CD4-positive, alpha-beta T cell treated with Interleukin-10 for 1 hour (primary cell): ENCODE measurements around the gene NOX5.
A peak's percentile ranks its signal among the peaks of the same experiment; 100 is the strongest.

Experiments used
- DNase-seq: peaks from one replicate; pipeline ENCODE4 v3.0.0-alpha.2; 2020

NOX5 gene

DNA sequence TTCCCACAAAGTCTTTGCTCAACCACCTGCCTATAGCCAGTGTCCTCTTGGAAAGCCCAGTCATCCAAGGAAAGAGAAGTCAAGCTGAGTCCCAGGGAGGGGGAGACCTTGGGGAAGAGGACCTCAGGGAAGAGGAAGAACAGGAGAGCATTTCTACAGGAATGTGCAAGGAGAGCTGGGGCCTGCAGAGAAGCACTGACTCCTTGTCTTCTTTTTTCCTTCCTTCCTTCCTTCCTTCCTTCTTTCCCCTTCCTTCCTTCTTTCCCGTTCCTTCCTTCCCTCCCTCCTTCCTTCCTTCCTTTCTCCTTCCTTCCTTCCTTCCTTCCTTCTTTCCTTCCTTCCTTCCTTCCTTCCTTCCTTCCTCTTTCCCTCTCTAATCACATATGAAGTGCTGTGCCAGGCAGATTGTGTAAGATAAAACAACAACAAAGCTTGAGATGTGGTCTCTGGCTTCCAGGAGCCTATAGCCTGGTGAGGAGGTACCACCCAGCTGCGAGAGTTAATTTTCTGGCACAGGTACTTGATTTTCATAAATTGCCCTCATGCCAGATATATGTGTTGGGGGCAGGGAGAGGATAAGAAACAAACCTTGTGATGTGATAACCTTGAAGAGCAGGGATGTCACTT lies 70.0 kb downstream of the NOX5 start:
- DNase-seq = no peak

DNA sequence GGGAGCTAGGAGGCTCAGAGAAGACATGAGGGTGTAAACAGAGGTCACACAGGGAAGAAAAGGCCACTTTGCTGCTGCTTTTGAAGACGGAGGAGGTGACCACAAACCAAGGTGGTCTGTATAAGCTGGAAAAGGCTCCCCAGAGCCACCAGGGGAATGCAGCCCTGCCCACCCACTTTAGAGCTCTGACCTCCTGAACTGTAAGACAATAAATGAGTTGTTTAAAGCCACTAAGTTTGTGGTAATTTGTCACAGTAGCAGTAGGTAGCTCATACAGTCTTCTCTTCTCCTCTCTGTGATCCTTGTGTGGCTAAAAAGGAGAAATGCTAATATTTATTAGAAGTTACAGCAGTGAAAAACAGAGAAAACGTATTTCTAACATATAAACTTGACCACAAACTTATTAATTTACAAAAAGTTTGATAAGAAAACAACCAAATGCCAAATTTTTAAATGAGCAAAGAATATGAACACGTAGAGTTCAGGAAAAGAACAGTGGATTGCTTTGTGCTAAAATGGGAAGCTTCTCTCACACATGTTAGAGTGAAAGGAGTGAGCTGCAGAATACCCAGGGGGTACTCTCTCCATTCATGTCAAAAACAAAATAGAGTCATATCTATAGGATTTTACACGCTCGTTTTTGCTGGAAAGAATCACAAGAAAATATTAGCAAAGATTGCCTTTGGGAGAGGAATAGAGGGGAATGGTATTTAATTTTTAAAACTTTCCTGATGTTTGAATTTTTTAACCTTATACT lies 71.0 kb downstream of the NOX5 start:
- DNase-seq = no peak

DNA sequence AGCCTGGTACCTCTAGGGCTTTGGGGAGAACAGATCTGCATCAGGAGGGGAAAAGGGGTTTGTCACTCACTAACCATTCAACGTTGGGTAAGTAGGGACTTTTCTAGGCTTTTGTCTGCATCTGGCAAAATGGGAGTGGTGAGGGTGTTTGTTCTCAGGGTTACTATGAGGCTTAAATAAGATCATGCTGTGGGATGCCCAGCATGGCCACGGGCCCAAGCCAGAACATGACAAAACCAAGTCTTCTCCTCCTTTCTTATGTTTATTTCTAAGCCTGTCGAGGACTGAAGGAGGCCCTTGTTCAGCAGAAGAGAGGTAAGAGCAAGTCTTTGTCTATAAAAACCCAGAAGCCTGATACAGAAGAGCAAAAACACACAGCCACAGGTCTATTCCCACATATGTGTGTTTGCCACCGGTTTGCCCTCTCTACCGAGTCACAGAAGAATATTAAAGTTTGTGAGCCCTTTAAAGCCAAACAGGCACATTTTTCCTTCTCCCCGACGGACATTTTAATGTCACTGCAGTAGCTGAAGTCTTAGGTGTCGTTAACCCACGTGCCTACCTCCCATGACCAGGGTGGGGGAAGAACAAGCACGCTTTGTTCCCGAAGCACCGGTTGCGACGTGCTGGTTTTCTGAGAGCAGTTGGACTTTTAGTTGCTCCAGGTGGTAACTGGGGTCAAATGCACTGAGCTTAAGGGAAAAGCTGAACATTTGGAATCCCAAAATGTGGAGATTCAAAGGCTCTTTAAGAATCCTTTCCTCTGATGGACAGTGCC lies 72.1 kb downstream of the NOX5 start:
- DNase-seq = no peak

- DNase-seq = no peak
Measured at GRCh38 chr15:69087366-69087976, 73.0 kb downstream of the NOX5 start.

DNA sequence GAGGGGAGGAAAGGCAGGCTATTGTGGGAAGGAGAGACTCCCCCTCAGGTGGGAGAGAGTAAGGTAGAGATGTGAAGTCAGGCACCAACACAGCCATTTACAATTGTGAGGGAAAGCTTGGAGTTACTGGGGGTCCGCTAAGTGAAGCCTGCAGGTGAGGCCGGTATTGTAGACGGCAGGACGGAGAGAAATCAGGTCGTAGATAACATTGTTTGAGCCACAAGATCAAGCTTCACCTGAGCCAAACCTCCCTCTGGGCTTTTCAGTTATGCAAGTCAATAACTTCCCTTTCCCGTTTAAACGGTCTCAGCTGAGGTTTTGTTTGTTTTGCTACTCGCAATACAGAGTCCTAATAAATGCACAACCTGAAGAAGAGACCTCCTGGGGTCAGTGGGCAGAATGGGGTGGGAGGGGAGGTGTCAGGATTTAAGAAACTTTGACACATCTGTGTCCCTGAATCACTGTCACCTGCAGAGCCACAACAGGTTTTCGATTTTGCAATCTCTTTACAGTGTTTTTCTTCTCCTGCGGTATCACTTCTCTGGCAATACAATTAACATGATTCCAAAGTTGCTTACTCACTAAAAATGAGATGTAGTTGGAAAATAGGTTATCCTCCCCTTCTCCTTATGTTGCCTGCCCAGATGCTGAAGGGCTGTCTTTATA lies 73.9 kb downstream of the NOX5 start:
- no peak for DNase-seq

DNA sequence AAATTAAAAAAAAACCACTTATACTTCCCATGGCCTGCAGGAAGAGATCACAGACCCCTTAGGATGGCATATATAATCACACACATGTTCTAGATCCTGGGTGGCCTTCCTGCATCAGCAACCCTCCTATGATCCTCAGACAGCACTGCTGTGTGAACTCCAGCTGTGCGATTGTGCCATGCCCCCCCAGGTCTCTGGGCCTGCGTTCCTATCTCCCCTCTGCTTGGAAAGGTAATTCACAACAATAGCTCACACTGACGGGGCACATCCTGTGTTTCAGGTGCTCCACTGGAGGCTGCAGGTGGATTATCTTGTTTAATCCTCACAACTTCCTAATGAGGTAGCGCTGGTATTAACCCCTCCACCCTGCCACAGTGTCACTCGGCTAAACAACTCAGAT lies 74.8 kb downstream of the NOX5 start:
- DNase-seq = no peak

DNA sequence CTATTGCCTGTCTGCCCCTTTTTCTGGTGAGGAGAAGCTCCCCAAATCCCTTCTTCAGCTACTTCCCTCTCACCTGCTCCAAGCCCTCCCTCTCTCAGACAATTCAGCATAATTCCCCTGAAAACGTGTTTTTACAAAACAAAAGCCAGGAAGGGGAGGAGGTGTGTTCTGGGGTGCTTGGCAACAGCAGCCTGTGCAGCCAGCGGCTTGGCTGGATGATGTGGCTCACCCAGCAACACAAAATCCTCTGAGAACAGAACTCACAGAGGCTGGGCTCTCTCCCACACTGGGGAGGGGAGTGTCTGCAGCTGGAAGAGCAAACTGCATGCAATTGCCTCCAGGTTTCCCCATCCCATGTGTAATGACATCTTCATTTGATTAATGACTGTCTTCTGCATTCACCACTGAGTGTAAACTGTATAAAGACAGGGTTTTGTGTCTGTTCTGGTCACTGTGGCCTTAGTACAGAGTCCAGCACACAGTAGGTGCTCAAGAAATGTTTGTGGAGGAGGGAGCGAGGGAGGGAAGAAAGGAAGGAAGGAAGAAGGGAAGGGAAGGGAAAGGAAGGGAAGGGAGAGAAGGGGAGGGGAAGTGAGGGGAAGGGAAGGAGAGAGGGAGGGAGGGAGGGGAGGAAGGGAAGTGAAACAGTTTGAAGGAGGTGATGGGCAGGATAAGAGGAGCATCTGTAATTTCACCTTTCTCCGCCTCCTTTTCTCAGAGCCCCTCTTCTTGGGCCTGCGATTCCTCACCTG lies 75.9 kb downstream of the NOX5 start:
- DNase-seq = no peak

- no peak for DNase-seq
Measured at GRCh38 chr15:69091654-69092053, 77.2 kb downstream of the NOX5 start.

GRCh38 chr15:69092159-69092558 lies 77.7 kb downstream of the NOX5 start:
- no peak for DNase-seq

- DNase-seq = no peak
Measured at GRCh38 chr15:69093127-69093526, 78.6 kb downstream of the NOX5 start.

DNA sequence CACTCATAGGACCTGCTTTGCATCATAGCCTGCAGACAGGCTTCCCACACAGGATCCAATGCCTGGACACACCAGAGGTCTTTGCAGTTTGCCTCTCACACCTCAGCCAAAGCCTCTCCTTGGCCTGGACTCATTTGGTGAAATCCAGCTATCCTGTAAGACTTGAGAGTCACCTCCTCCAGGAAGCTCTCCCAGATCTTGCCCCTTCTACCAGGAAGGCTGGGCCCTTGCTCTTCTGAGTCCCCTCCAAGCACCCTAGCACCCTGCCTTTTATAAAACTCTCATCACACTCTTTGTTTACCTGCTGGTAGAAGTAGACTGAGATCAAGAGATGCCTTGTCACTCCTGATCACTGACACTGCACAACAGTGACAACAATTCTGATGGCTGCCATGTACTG lies 79.1 kb downstream of the NOX5 start:
- DNase-seq = no peak

DNA sequence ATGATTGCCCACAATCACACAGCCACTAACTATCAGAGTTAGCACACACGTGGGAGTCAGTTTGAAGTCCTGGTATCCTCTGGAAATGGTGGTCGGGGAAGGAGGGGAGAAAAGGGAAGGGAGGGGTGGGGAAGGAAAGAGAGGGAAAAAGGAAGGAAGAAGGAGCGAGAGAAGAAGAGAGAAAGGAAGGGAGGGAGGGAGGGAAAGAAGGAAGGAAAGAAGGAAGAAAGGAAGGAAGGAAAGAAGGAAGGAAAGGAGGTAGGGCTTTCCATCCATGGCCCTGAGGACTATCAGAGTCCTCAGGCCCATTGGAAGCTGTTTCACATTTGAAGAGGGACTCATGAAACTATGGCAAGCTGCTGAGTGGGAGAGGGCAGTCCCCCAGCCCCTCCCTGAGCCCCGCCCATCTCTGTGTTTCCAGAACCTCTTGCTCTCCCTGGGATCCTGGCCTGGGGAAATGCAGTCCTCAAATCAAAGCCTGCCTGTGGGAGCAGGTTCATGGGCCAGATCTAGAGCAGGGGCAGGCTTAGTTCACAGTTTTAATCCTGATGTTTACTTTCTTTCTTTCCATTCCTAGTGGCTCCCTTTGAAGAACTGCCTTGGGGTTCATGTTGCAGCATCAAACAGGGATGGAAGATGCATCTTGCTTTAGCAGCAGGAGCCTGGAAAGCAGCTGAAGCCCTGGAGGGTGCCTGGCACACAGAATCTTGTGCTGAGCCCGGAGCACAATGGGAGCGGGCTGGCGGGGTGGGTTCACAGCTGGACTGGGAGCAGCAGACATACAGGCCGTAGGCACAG lies 79.8 kb downstream of the NOX5 start:
- no peak for DNase-seq

- no peak for DNase-seq
Measured at GRCh38 chr15:69095274-69095673, 80.8 kb downstream of the NOX5 start.

DNA sequence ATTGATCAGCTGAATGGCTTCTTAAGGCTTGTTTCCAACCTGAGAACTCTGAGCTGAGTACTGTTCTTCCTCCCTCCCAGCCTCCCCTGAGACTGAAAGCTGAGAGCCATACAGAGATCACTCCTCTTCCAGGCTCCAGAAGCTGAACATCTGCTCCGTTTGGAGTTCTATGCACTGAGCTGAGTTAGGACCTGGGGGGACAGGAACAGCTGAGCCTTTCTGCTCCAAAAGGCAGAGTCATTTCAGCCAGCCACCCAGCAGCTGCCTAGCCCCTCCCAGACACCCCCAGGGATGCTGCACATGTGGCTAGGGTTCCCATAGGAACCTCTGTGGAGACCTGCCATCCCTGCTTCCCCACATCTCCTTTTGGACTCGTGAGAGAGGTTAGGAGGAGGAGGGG lies 81.7 kb downstream of the NOX5 start:
- DNase-seq = no peak

DNA sequence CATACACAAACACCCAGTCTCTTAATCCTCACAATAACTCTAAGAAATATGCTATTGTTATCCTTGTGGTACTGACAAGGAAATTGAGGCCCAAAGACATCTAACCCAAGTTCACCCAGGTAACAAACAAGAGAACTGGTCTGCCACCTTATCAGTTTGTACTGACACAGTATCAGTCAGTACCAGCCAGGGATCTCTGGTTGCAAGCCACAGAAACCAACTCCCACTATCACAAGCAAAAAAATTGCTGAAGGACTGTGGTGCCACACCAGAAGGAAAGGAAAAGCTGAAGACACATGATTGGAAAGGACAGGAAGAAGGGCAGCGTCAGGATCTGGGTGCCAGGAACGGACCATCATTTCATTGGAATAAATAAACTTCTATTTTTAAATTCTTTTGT lies 82.1 kb downstream of the NOX5 start:
- DNase-seq = no peak

DNA sequence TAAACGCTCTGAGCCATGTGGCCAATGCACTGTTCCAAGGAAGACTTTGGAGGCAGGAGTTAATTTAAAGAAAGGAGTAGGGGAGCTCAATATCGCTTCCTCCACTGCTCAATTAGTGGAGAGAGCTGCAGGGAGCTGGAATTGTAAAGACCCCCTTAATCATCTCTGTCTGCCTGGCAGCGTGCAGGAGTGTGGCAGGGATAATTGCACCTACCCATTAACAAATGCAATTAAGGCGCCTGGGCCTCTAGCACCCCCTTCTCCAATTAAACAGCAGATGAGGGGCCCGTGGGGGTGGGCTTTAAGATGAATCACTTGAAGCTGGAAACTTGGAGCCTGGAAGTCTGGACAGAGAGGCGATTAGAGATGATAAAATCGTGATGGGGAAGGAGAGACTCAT lies 84.3 kb downstream of the NOX5 start:
- no peak for DNase-seq

GRCh38 chr15:69099941-69100340 lies 85.4 kb downstream of the NOX5 start:
- no peak for DNase-seq

GRCh38 chr15:69100821-69101220 lies 86.3 kb downstream of the NOX5 start:
- DNase-seq = no peak

GRCh38 chr15:69104050-69104750 lies 89.7 kb downstream of the NOX5 start:
- peak; percentile 21 for DNase-seq

GRCh38 chr15:69105451-69105985 lies 91.0 kb downstream of the NOX5 start:
- DNase-seq = no peak
